ENCODE results near the gene KMT2E.
A peak's percentile ranks its signal among the peaks of the same experiment; 100 is the strongest.

The KMT2E gene

DNA sequence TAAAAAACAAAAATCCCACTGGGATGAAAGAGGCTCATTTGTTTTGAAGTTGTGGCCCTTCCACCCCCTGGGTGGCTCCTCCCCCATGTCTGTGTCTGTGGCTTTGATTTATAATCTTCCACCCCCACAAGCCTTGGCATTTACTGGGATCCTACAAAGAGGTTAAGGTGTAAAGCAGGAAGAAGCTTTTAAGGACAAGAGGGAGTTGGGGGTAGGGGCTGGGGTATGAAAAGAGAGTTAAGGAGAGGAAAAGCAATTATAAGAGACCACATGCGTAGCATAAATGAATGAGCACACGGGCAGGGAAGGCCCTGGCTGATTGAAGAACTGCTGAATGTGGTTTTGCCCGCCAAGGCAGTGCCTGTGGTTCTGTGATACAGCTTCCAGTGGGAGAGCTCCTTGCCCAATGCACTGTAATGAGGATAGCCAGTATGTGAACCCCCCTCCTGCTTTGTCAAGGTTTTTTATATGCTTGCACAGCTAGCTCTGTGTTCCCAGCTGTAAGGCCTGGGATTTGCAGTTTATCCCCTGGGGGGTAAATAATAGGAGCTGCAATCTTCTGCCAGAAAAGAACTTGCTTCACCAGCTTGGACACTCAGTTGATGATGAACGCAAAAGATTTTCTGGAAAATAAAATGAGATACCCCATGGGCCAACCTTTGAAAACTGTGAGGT lies 34.7 kb upstream of the KMT2E start (continued):
- TF ChIP-seq, protein P1, sequence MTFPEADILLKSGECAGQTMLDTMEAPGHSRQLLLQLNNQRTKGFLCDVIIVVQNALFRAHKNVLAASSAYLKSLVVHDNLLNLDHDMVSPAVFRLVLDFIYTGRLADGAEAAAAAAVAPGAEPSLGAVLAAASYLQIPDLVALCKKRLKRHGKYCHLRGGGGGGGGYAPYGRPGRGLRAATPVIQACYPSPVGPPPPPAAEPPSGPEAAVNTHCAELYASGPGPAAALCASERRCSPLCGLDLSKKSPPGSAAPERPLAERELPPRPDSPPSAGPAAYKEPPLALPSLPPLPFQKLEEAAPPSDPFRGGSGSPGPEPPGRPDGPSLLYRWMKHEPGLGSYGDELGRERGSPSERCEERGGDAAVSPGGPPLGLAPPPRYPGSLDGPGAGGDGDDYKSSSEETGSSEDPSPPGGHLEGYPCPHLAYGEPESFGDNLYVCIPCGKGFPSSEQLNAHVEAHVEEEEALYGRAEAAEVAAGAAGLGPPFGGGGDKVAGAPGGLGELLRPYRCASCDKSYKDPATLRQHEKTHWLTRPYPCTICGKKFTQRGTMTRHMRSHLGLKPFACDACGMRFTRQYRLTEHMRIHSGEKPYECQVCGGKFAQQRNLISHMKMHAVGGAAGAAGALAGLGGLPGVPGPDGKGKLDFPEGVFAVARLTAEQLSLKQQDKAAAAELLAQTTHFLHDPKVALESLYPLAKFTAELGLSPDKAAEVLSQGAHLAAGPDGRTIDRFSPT (tag by site-specific recombination; IDR thresholded peaks at IDR 0.05): no peak

DNA sequence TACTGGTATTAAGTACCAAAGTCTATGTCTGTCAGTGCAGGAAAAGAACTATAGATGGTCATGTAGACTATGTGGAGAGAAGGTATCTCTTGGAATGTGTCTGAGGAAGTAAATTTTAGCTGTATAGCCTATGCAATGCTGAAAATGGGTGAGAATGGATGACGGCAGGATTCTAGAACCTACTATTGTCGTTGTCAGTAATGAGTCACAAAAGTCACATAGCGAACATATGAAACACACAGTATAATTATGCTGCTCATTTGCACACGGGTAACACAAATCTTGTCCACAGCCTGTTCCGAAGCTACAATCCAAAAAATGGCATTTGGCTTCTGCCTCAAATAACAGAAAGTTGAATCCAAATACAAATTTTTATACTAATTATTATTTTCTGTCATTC lies 33.6 kb upstream of the KMT2E start:
- no peak overlapping the region for H3K4me3 ChIP-seq (ENCODE audit: low read depth, low read length)
- ChIA-PET CTCF (interaction anchor here (0.5 to 3.7 kb wide), 29 partner anchors 8 to 1062 kb away, joined by 3 to 28 read pairs (median 5); partner anchors contain the start of gene KMT2E), POLR2A (interaction anchor here (5.6 kb wide), 1 partner anchor 32 kb away, joined by 92 read pairs; the partner anchor contains the start of gene KMT2E)
- no peaks in the 10 kb centered on the region for H3K9me3 ChIP-seq (ENCODE audit: control insufficient read depth, insufficient read depth, low read depth, low read length)
- no peak overlapping the region for H3K27ac ChIP-seq (ENCODE audit: extremely low read depth, low read depth, low read length)
- TF ChIP-seq ZNF155 (tag by site-specific recombination; IDR thresholded peaks at IDR 0.05) (no peak), ZNF335 (tag by site-specific recombination; conservative IDR thresholded peaks at IDR 0.05) (no peak), ZNF138 (tag by site-specific recombination; IDR thresholded peaks at IDR 0.05; ENCODE audit: borderline replicate concordance) (no peak), ZNF174 (tag by site-specific recombination; IDR thresholded peaks at IDR 0.05) (no peak), SP3 (tag by site-specific recombination; IDR thresholded peaks at IDR 0.05) (no peak), ZFP37 (tag by site-specific recombination; IDR thresholded peaks at IDR 0.05) (no peak), ZNF48 (tag by site-specific recombination; IDR thresholded peaks at IDR 0.05) (no peak), ZNF132 (tag by site-specific recombination; IDR thresholded peaks at IDR 0.05; ENCODE audit: borderline replicate concordance) (no peak), ZXDB (tag by site-specific recombination; IDR thresholded peaks at IDR 0.05) (no peak), ZNF221 (tag by site-specific recombination; IDR thresholded peaks at IDR 0.05; ENCODE audit: borderline replicate concordance) (no peak), ZNF10 (tag by site-specific recombination; IDR thresholded peaks at IDR 0.05) (no peak)
- TF ChIP-seq, protein P2, sequence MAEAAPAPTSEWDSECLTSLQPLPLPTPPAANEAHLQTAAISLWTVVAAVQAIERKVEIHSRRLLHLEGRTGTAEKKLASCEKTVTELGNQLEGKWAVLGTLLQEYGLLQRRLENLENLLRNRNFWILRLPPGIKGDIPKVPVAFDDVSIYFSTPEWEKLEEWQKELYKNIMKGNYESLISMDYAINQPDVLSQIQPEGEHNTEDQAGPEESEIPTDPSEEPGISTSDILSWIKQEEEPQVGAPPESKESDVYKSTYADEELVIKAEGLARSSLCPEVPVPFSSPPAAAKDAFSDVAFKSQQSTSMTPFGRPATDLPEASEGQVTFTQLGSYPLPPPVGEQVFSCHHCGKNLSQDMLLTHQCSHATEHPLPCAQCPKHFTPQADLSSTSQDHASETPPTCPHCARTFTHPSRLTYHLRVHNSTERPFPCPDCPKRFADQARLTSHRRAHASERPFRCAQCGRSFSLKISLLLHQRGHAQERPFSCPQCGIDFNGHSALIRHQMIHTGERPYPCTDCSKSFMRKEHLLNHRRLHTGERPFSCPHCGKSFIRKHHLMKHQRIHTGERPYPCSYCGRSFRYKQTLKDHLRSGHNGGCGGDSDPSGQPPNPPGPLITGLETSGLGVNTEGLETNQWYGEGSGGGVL (tag by site-specific recombination; IDR thresholded peaks at IDR 0.05): no peak
- H3K36me3 ChIP-seq (ENCODE audit: control insufficient read depth in 2 of 2, insufficient read depth in 1 of 2, low read length in 2 of 2): peaks cover 0 to 6% of the 10 kb centered on the region in 2 experiments; a peak in 1 of 3 replicates
- peaks cover 45% of the 10 kb centered on the region for H3K4me1 ChIP-seq (ENCODE audit: control insufficient read depth, insufficient read depth, low read length)

DNA sequence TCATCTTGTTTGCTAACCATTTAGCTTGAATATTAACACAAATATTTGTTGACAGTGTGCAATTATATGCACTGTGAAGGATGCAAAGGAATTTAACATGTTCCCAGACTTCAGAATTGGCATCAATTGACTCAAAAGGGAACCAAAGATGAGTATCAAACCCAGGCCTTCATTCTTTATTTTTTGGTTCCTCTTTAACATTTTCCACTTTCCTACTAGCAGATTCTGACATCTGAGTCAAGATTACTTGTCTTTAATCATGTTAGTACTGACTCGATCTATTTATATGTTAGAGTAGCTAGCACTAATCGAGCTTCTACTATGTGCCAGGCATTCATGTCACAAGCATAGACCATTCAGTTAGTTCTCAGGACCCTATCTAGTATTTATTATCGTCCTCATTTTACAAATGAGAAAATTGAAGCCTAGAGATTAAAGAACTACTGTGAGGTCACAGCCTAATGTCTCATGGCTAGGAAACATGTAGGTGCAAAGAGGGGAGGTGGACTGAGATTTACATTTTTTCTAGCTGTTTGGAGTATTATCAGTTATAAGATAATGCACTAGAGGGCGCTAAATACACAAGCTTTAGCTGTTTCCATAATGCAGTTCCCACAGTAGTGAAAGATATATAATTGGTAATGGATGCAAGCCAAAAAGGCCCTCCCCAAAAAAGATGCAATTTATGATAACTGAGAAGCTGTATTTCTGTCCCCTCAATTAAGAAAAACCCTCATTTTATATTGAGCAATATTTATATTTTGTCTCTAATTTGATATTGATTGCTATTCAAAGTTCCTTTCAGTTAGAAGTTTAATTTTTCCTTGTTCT lies 32.9 kb upstream of the KMT2E start:
- Histone ChIP-seq H3K4me1 (ENCODE audit: control insufficient read depth, insufficient read depth, low read length) (peaks cover 46% of the 10 kb centered on the region), H3K36me3 (ENCODE audit: control insufficient read depth in 2 of 2, insufficient read depth in 1 of 2, low read length in 2 of 2) (peaks cover 0 to 6% of the 10 kb centered on the region in 2 experiments; a peak in 1 of 3 replicates), H3K4me3 (ENCODE audit: low read depth, low read length) (no peak overlapping the region), H3K27ac (ENCODE audit: extremely low read depth, low read depth, low read length) (no peak overlapping the region), H3K9me3 (ENCODE audit: control insufficient read depth, insufficient read depth, low read depth, low read length) (no peaks in the 10 kb centered on the region)
- CTCF ChIA-PET: interaction anchor here (0.5 to 3.7 kb wide), 56 partner anchors 9 to 1342 kb away, joined by 3 to 28 read pairs (median 4); partner anchors contain the start of gene KMT2E
- POLR2A ChIA-PET: interaction anchor here (0.6 to 5.6 kb wide), 2 partner anchors 32 to 115 kb away, joined by 10 to 92 read pairs; partner anchors contain the start of gene KMT2E
- peak; percentile 30; the same call in 1 of the 2 replicates for TF ChIP-seq PRDM1 (tag by site-specific recombination; IDR thresholded peaks at IDR 0.05)
- TF ChIP-seq ZFHX2 (tag by site-specific recombination; conservative IDR thresholded peaks at IDR 0.05): no peak
- no peak for TF ChIP-seq ZFP41 (tag by site-specific recombination; IDR thresholded peaks at IDR 0.05; ENCODE audit: borderline replicate concordance)
- no peak for TF ChIP-seq ZNF433 (tag by site-specific recombination; IDR thresholded peaks at IDR 0.05; ENCODE audit: low read depth)
- TF ChIP-seq MYNN (tag by site-specific recombination; IDR thresholded peaks at IDR 0.05; ENCODE audit: borderline replicate concordance): no peak
- peak; percentile 98 for TF ChIP-seq ZNF664 (tag by site-specific recombination; IDR thresholded peaks at IDR 0.05)
- TF ChIP-seq RBAK (tag by site-specific recombination; IDR thresholded peaks at IDR 0.05): no peak
- TF ChIP-seq ZNF416 (tag by site-specific recombination; IDR thresholded peaks at IDR 0.05): no peak
- no peak for TF ChIP-seq ZNF768 (tag by site-specific recombination; IDR thresholded peaks at IDR 0.05)
- no peak for TF ChIP-seq ZNF514 (tag by site-specific recombination; IDR thresholded peaks at IDR 0.05)
- no peak for TF ChIP-seq ZBTB8A (tag by site-specific recombination; IDR thresholded peaks at IDR 0.05)
- TF ChIP-seq, protein P3, sequence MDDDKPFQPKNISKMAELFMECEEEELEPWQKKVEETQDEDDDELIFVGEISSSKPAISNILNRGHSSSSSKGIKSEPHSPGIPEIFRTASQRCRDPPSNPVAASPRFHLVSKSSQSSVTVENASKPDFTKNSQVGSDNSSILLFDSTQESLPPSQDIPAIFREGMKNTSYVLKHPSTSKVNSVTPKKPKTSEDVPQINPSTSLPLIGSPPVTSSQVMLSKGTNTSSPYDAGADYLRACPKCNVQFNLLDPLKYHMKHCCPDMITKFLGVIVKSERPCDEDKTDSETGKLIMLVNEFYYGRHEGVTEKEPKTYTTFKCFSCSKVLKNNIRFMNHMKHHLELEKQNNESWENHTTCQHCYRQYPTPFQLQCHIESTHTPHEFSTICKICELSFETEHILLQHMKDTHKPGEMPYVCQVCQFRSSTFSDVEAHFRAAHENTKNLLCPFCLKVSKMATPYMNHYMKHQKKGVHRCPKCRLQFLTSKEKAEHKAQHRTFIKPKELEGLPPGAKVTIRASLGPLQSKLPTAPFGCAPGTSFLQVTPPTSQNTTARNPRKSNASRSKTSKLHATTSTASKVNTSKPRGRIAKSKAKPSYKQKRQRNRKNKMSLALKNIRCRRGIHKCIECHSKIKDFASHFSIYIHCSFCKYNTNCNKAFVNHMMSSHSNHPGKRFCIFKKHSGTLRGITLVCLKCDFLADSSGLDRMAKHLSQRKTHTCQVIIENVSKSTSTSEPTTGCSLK (tag by site-specific recombination; IDR thresholded peaks at IDR 0.05): no peak
- TF ChIP-seq ZNF157 (tag by site-specific recombination; IDR thresholded peaks at IDR 0.05): no peak

All from HEK293 (cell line).